Measurements from ENCODE around the gene PRKAR2A.

The PRKAR2A gene

GRCh38 chr3:48879994-48880377 is 32.3 kb upstream of the PRKAR2A start:
- ATAC-seq, result no peak
- TF ChIP-seq, protein P1, sequence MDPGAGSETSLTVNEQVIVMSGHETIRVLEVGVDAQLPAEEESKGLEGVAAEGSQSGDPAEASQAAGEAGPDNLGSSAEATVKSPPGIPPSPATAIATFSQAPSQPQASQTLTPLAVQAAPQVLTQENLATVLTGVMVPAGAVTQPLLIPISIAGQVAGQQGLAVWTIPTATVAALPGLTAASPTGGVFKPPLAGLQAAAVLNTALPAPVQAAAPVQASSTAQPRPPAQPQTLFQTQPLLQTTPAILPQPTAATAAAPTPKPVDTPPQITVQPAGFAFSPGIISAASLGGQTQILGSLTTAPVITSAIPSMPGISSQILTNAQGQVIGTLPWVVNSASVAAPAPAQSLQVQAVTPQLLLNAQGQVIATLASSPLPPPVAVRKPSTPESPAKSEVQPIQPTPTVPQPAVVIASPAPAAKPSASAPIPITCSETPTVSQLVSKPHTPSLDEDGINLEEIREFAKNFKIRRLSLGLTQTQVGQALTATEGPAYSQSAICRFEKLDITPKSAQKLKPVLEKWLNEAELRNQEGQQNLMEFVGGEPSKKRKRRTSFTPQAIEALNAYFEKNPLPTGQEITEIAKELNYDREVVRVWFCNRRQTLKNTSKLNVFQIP (CRISPR knock-in tag; IDR thresholded peaks at IDR 0.05; ENCODE audit: borderline replicate concordance, low read depth), result no peak
- TF ChIP-seq CSDC2 (CRISPR knock-in tag; IDR thresholded peaks at IDR 0.05), result no peak
- TF ChIP-seq ZFP3 (CRISPR knock-in tag; IDR thresholded peaks at IDR 0.05), result no peak
- no peak for TF ChIP-seq TOX (CRISPR knock-in tag; IDR thresholded peaks at IDR 0.05; ENCODE audit: borderline replicate concordance)
- TF ChIP-seq, protein P2, sequence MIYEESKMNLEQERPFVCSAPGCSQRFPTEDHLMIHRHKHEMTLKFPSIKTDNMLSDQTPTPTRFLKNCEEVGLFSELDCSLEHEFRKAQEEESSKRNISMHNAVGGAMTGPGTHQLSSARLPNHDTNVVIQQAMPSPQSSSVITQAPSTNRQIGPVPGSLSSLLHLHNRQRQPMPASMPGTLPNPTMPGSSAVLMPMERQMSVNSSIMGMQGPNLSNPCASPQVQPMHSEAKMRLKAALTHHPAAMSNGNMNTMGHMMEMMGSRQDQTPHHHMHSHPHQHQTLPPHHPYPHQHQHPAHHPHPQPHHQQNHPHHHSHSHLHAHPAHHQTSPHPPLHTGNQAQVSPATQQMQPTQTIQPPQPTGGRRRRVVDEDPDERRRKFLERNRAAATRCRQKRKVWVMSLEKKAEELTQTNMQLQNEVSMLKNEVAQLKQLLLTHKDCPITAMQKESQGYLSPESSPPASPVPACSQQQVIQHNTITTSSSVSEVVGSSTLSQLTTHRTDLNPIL (CRISPR knock-in tag; IDR thresholded peaks at IDR 0.05; ENCODE audit: low read depth), result no peak
- TF ChIP-seq SNAI2 (CRISPR knock-in tag; IDR thresholded peaks at IDR 0.05), result no peak

GRCh38 chr3:48879307-48879993 is 31.8 kb upstream of the PRKAR2A start:
- ATAC-seq, result no peak
- no peak for TF ChIP-seq CSDC2 (CRISPR knock-in tag; IDR thresholded peaks at IDR 0.05)
- no peak for TF ChIP-seq TCF4 (CRISPR knock-in tag; IDR thresholded peaks at IDR 0.05; ENCODE audit: borderline replicate concordance)
- no peak for TF ChIP-seq ZNF8 (CRISPR knock-in tag; IDR thresholded peaks at IDR 0.05)
- no peak for TF ChIP-seq ISL1 (CRISPR knock-in tag; IDR thresholded peaks at IDR 0.05)
- no peak for TF ChIP-seq BACH2 (CRISPR knock-in tag; IDR thresholded peaks at IDR 0.05; ENCODE audit: borderline replicate concordance)
- no peak for TF ChIP-seq RARB (CRISPR knock-in tag; IDR thresholded peaks at IDR 0.05)
- no peak for TF ChIP-seq GLIS3 (CRISPR knock-in tag; IDR thresholded peaks at IDR 0.05)
- TF ChIP-seq, protein P3, sequence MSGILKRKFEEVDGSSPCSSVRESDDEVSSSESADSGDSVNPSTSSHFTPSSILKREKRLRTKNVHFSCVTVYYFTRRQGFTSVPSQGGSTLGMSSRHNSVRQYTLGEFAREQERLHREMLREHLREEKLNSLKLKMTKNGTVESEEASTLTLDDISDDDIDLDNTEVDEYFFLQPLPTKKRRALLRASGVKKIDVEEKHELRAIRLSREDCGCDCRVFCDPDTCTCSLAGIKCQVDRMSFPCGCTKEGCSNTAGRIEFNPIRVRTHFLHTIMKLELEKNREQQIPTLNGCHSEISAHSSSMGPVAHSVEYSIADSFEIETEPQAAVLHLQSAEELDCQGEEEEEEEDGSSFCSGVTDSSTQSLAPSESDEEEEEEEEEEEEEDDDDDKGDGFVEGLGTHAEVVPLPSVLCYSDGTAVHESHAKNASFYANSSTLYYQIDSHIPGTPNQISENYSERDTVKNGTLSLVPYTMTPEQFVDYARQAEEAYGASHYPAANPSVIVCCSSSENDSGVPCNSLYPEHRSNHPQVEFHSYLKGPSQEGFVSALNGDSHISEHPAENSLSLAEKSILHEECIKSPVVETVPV (CRISPR knock-in tag; IDR thresholded peaks at IDR 0.05), result no peak
- no peak for TF ChIP-seq SNAI2 (CRISPR knock-in tag; IDR thresholded peaks at IDR 0.05)
- TF ChIP-seq PPARA (CRISPR knock-in tag; IDR thresholded peaks at IDR 0.05; ENCODE audit: borderline replicate concordance), result no peak
- TF ChIP-seq ZNF565 (CRISPR knock-in tag; conservative IDR thresholded peaks at IDR 0.05; ENCODE audit: low read depth), result no peak
- TF ChIP-seq ZNF70 (CRISPR knock-in tag; IDR thresholded peaks at IDR 0.05), result no peak
- TF ChIP-seq, protein P4, sequence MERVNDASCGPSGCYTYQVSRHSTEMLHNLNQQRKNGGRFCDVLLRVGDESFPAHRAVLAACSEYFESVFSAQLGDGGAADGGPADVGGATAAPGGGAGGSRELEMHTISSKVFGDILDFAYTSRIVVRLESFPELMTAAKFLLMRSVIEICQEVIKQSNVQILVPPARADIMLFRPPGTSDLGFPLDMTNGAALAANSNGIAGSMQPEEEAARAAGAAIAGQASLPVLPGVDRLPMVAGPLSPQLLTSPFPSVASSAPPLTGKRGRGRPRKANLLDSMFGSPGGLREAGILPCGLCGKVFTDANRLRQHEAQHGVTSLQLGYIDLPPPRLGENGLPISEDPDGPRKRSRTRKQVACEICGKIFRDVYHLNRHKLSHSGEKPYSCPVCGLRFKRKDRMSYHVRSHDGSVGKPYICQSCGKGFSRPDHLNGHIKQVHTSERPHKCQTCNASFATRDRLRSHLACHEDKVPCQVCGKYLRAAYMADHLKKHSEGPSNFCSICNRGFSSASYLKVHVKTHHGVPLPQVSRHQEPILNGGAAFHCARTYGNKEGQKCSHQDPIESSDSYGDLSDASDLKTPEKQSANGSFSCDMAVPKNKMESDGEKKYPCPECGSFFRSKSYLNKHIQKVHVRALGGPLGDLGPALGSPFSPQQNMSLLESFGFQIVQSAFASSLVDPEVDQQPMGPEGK (CRISPR knock-in tag; IDR thresholded peaks at IDR 0.05; ENCODE audit: borderline replicate concordance), result no peak
- TF ChIP-seq ZC3H10 (CRISPR knock-in tag; IDR thresholded peaks at IDR 0.05), result no peak
- no peak for TF ChIP-seq TOX (CRISPR knock-in tag; IDR thresholded peaks at IDR 0.05; ENCODE audit: borderline replicate concordance)
- no peak for TF ChIP-seq ESRRG (CRISPR knock-in tag; IDR thresholded peaks at IDR 0.05)
- TF ChIP-seq ARNTL (CRISPR knock-in tag; IDR thresholded peaks at IDR 0.05; ENCODE audit: borderline replicate concordance, low read depth), result no peak

DNA sequence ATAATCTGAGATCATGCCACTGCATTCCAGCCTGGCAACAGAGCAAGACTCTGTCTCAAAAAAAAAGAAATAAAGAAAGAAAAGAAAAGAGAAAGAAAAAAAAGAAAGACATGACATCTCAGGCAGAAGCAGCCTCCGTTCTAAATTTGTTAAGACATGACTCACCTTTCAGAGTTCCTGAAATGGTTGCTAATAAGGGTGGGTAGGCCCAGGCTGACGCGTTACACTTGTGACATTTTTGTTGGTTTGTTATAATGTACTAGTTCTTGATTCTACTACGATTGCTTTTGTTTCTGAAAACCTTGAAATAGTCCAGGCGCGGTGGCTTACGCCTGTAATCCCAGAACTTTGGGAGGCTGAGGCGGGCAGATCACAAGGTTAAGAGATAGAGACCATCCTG is 30.0 kb upstream of the PRKAR2A start:
- ATAC-seq, result no peak

More for the DNA sequence above, 30.0 kb upstream of the PRKAR2A start:
- TF ChIP-seq ISL1 (CRISPR knock-in tag; IDR thresholded peaks at IDR 0.05) (no peak), ZC3H10 (CRISPR knock-in tag; IDR thresholded peaks at IDR 0.05) (no peak), ZNF70 (CRISPR knock-in tag; IDR thresholded peaks at IDR 0.05) (no peak)
- TF ChIP-seq, protein P3 (CRISPR knock-in tag; IDR thresholded peaks at IDR 0.05), result no peak

Data from SK-N-SH treated with all-trans-retinoic acid at 6 μM for 48 hours (cell line).